GM19240 (cell line): ENCODE measurements around the gene KRT13.

Experiments used
- DNase-seq: peaks from one replicate; pipeline ENCODE4 v3.0.0; 2011; ENCODE audit warnings: low spot score; ENCODE audit not compliant: insufficient read length

KRT13 gene

DNA sequence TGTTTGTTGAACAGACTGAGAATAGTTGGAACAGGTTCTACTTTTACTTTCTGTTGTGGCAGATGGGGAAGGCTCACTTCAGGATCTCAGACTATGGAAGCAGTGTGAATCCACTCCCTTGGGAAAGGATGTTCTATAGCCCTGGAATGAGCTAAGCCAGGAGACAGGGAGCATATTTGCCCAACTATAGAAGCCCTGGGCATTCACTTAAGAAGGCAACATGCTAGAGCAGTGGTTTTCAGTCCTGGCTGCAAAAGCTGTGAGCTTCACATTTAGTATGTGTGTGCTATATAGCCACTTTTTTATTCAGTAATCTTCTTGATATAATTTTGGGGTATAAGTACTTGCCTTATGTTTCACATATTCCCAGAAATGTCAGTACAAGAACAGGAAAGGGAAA, 37.1 kb downstream of the KRT13 start:
- no peak for DNase-seq

DNA sequence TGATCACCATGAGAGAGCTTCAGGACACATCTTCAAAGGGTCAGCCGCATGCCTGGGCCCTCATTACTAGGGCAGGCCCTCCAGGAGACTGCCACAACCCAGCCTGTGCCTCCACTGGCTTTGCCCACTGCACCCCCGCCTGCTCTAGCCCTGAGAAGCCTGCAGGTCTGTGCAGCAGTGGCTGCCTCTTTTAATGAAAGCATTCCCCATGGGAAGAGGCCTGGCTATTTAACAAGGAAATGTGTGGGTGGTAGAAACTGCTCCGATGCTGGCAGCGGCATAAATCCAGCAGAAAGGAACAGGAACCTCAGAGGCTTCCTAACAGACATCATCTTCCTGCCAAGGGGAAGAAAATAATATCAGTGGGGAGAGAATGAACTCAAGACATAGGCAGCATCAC, 37.9 kb downstream of the KRT13 start:
- no peak for DNase-seq

GRCh38 chr17:41466988-41467387, 38.4 kb downstream of the KRT13 start, which contains the start of gene KRT32:
KRT32 (minus strand) TSS chr17:41467386; CDS start chr17:41467325, 61 bp downstream.
- no peak for DNase-seq

GRCh38 chr17:41464682-41465081, 40.7 kb downstream of the KRT13 start:
- DNase-seq: no peak

DNA sequence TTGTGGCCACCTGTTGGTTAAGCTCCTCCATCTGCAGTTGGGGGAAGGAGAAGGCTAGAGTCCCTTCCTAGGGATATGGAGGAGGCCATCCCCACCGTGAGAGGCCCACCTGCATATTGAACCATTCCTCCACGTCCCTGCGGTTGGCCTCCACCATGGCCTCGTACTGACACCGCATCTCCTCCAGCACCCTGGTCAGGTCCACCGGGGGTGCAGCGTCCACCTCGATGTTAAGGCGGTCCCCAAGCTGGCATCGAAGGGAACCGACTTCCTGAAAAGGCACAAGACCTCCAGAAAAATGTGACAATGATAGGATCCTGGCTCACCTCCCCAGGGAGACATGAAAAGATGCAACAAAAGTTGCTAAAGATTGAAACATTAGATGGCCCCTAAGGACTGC, 41.2 kb downstream of the KRT13 start:
- DNase-seq: no peak

DNA sequence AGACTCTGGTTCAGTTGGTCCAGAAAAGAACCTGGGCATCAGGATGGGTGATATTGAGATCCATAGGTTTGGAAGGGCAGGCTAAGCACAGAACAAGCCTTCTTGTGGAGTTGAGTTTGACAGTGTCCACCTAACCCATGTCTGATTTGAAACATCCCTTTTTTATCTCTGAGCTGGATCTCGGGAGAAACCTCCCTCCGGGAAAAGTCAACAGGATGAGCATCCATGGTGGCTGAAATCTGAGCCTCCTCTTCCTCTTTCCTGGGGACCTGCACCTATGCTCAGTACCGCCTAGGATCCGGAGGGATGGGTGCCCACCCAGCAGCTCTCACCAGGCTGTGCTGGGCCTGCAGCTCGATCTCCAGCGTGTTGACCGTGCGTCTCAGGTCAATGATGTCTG, 41.7 kb downstream of the KRT13 start:
- DNase-seq: no peak

DNA sequence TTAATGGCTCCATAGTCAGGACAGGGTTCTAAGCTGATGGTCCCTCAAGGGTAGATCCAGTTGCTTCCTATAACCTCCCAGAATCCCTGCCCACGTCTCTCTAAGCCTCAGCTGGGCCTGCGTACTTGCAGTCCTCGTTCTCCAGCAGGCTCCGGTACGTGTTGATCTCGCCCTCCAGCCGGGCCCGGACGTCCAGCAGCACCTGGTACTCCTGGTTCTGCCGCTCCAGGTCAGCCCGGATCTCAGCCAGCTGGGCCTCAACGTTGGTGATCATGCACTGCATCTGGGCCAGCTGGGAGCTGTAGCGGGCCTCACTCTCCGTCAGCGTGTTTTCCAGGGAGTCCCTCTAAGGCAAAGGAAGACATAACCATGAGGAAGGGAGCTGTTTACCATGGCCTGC, 42.7 kb downstream of the KRT13 start:
- DNase-seq: no peak

DNA sequence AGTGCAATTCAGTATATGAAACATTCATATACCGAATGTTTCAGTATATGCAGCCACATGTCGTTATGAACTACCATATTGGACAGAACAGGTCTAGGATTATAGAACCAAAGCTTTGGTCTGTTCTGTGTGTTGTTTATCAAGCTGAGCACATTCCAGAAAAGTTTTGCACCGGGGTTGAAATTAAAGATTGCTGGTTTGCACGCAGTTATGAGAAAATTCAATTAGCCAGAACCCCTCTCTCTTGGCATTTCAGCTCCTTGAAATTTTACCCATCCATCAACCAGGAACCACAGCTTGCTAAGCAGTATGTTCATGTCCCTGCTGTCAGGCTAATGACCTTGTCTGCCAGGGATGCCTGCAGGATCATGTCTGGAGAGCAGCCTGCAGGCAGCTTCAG, 47.7 kb downstream of the KRT13 start:
- DNase-seq: no peak

DNA sequence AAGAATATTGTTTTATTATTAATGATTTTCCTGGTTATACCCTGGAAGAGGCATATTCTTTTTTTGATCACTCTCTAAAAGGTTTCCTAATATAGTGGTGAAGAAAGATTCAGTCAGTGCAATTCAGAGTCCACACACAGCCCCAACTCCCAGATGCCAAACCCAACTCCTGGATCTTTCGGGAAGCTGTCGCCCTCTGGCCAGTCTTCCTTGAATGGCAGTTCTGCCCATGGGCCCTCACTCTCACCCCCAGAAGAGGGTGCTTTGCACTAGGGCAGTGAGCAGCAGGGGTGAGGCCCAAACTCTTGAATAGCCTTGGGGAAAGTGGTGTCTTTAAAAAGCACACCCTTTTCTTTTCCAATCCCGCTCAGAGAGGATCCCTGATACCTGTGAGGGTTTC, 49.2 kb downstream of the KRT13 start:
- no peak for DNase-seq

DNA sequence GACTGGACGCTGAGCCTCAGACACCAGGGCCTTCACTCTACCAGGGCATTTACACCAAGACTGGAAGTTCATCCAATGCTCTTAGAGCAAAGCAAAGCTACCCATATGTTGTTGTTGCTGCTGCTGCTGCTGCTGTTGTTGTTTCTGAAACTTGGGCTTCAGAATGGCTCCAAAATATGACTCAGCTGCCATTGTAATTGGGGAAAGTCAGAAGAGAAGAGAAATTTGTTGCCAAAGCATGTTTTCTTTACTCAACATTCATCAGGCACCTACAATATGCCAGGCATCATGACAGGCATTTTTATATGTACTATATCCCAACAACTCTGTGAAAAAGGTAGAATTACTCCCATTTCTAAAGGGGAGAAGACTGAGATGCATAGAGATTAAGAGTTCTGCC, 50.2 kb downstream of the KRT13 start:
- no peak for DNase-seq

GRCh38 chr17:41453066-41453465, 52.3 kb downstream of the KRT13 start:
- no peak for DNase-seq

DNA sequence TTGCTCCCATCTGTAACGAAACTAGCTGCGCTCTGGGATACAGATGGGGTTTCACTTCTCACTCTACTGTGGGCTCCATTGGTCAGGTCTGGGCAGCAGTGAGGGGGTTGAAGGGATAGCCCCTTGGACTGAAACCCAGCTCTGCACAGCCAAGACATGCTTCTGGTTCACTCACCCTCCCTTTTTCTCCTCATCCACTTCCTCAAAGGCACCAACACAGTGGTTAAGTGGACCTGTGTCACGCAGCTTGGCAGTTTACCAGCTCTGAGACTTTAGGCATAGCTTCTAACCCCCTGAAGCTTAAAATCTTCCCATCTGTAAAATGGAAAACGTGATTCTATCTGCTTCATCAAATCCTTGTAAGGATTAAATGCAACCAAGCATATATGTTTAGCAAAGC, 53.1 kb downstream of the KRT13 start:
- no peak for DNase-seq

DNA sequence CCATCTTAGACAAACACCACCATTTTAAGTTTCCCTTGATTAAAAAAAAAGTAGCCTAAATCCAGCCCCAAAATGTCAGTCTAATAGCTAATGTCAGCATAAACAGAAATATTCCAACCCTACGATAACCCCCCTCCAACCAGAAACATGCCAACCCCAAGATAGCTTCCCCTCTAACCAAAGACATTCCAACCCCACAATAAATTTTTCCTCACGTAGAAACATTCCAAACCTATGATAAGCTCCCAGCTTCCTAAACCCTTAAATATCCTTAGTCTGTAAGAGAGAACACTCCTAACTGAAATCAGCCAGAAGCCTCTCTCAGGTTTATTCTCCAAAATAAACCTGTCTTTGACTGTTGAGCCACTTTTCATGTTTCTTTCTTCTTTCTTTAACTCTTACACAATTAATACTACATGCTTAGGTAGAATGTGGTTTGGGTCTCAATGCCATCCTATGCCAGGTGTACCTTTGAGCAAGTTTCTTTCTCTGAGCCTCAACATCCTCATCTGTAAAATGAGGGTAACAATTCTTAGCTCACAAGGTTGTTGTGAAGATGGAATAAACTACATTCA, 54.2 kb downstream of the KRT13 start:
- DNase-seq: no peak
